ENCODE data around the gene SOWAHD. TPM values are rescaled to one million over a fixed set of nuclear protein-coding genes. Genes with fewer than 3 reads are reported as not detected.

The SOWAHD gene
- total RNA-seq, 4 donors from 2014 or later, result 1.3 to 2.7 (median 2.5) TPM; not detected in 1

GRCh38 chrX:119775517-119776238 is 17.3 kb downstream of the SOWAHD start:
- no peaks in the 10 kb centered on the region for H3K27me3 ChIP-seq
- no peaks in the 10 kb centered on the region for H3K9me3 ChIP-seq
- peak in 1 of 3 donors; percentile 47 for DNase-seq
- no peaks in the 10 kb centered on the region for H3K4me1 ChIP-seq
- no peaks in the 10 kb centered on the region for H3K36me3 ChIP-seq
- H3K4me3 ChIP-seq, result no peak overlapping the region
- TF ChIP-seq POLR2A (IDR thresholded peaks at IDR 0.05) (no peak), CTCF (IDR thresholded peaks at IDR 0.05) (no peak)
- H3K27ac ChIP-seq, result peak overlapping the region in 2 of 4 donors; percentile 17 to 62

GRCh38 chrX:119778829-119779228 is 20.4 kb downstream of the SOWAHD start:
- H3K4me1 ChIP-seq, result no peaks in the 10 kb centered on the region
- H3K27ac ChIP-seq, result no peak overlapping the region
- H3K27me3 ChIP-seq, result no peaks in the 10 kb centered on the region
- DNase-seq, result no peak
- no peak overlapping the region for H3K4me3 ChIP-seq
- no peaks in the 10 kb centered on the region for H3K9me3 ChIP-seq
- TF ChIP-seq CTCF (IDR thresholded peaks at IDR 0.05) (no peak), POLR2A (IDR thresholded peaks at IDR 0.05) (no peak)
- no peaks in the 10 kb centered on the region for H3K36me3 ChIP-seq

GRCh38 chrX:119783026-119783425 is 24.6 kb downstream of the SOWAHD start:
- Histone ChIP-seq H3K4me1 (no peaks in the 10 kb centered on the region), H3K4me3 (no peak overlapping the region), H3K9me3 (no peaks in the 10 kb centered on the region), H3K27me3 (no peaks in the 10 kb centered on the region), H3K27ac (no peak overlapping the region), H3K36me3 (peaks cover 0 to 12% (median 0%) of the 10 kb centered on the region in 3 donors)
- TF ChIP-seq CTCF (IDR thresholded peaks at IDR 0.05), result no peak
- TF ChIP-seq POLR2A (IDR thresholded peaks at IDR 0.05), result no peak
- no peak for DNase-seq

GRCh38 chrX:119784747-119785446 is 26.5 kb downstream of the SOWAHD start:
- no peaks in the 10 kb centered on the region for H3K27me3 ChIP-seq
- peak; percentile 48 to 70 (median 54) for DNase-seq
- H3K4me1 ChIP-seq, result peaks cover 0 to 12% (median 0%) of the 10 kb centered on the region in 4 donors
- no peak overlapping the region for H3K4me3 ChIP-seq
- TF ChIP-seq POLR2A (IDR thresholded peaks at IDR 0.05), result no peak
- peak; percentile 24 to 52 (median 38) for TF ChIP-seq CTCF (IDR thresholded peaks at IDR 0.05)
- no peak overlapping the region for H3K27ac ChIP-seq
- peaks cover 0 to 17% (median 0%) of the 10 kb centered on the region in 3 donors for H3K36me3 ChIP-seq
- H3K9me3 ChIP-seq, result no peaks in the 10 kb centered on the region

- TF ChIP-seq POLR2A (IDR thresholded peaks at IDR 0.05) (no peak), CTCF (IDR thresholded peaks at IDR 0.05) (peak in 1 of 6 experiments; percentile 1)
- H3K27me3 ChIP-seq, result no peaks in the 10 kb centered on the region
- peak in 2 of 3 donors; percentile 27 to 54 for DNase-seq
- H3K4me1 ChIP-seq, result peaks cover 0 to 25% (median 0%) of the 10 kb centered on the region in 4 donors
- peak overlapping the region; percentile 83 to 97 (median 87) for H3K27ac ChIP-seq
- H3K4me3 ChIP-seq, result peak overlapping the region; percentile 54 to 81 (median 71)
- H3K9me3 ChIP-seq, result no peaks in the 10 kb centered on the region
- peaks cover 0 to 4% (median 0%) of the 10 kb centered on the region in 3 donors for H3K36me3 ChIP-seq
These were observed 32.6 kb downstream of the SOWAHD start for GRCh38 chrX:119790977-119791436.
